HAP-1 (cell line): ENCODE results near the gene VAMP4.

Experiments
- DNase-seq, 2 experiments: peaks; one replicate each; pipeline ENCODE4 v3.0.0-alpha.2; 2016 to 2020; ENCODE audit warnings: low spot score in 2 of 2
- H3K27me3 ChIP-seq: fragments of 250-450 bp; sonication (Bioruptor Pico); 2 replicates; pipeline ENCODE4 v1.5.1; 2020; ENCODE audit warnings: low read depth, mild to moderate bottlenecking, moderate library complexity
- H3K36me3 ChIP-seq: fragments of 250-450 bp; sonication (Bioruptor Pico); replicated peaks from 2 replicates; pipeline ENCODE4 v1.5.1; 2020; ENCODE audit warnings: mild to moderate bottlenecking
- H3K4me1 ChIP-seq: fragments of 250-450 bp; sonication (Bioruptor Pico); 2 replicates; pipeline ENCODE4 v1.5.1; 2020; ENCODE audit warnings: mild to moderate bottlenecking
- H3K4me3 ChIP-seq: fragments of 250-450 bp; sonication (Bioruptor Pico); 2 replicates; pipeline ENCODE4 v1.5.1; 2020; ENCODE audit warnings: mild to moderate bottlenecking, moderate library complexity
- H3K9me3 ChIP-seq: fragments of 250-450 bp; sonication (Bioruptor Pico); 2 replicates; pipeline ENCODE4 v1.5.1; 2020; ENCODE audit warnings: mild to moderate bottlenecking, moderate library complexity
- in situ Hi-C: fragments of 300-500 bp; cut with MboI; formaldehyde crosslinking; loops from 3 replicates; pipeline ENCODE4 v1.14.3; 2020; ENCODE audit warnings: low sequenced_read_pairs, inconsistent platforms, mixed read lengths

The VAMP4 gene

DNA sequence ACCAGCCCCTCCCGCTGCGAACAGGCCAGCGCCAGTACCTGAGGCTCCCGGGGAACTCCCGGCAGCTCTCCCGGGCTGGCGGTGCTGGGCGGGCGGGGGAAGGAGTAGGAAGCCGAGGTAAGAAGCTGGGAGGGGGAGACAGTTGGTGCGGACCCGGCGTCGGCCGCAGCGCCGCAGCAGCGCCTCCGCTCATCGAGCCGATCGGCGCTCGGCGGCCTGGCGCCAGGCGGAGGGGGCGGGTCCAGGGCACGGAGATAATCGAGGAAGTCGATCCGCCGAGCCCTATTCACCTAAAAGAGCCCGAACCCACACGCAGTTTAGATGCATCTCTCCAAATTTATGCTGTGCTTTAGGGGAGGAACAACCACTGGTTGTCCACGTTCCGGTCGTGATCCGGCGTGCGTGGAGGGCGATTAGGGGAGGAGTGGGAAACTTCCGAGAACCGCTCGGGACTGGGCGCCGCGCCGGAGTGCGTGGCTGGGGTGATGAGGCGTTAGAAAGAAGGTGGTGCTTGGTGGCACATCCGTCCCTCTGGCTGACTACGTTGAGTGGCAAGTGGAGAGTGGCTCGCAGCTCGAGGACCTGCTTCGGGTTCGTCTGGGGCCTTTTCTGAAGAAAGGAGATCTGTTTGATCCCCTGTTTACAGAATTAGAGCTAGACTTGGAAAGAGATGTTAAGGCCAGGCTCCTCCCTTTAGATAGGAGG lies at the start of gene VAMP4:
Gene VAMP4 (minus strand): TSS at position 194 of the 705 bp plus-strand sequence. CDS start 3,651 bp downstream, outside the sequence.
- peak; percentile 83 to 93 for DNase-seq
- H3K4me3 ChIP-seq: peak within 1 kb of the TSS; percentile 86
- in situ Hi-C loops: no loop called here
- peaks cover 16% of the 10 kb centered on the region for H3K4me1 ChIP-seq
- H3K9me3 ChIP-seq: no peaks in the 10 kb centered on the region
- H3K36me3 ChIP-seq: peaks cover 1% of the 10 kb centered on the region; the same call in 1 of the 2 replicates
- H3K27me3 ChIP-seq: no peaks in the 10 kb centered on the region

- no peak overlapping the region for H3K4me3 ChIP-seq
- no peaks in the 10 kb centered on the region for H3K27me3 ChIP-seq
- H3K4me1 ChIP-seq: no peaks in the 10 kb centered on the region
- in situ Hi-C loops: no loop called here
- no peaks in the 10 kb centered on the region for H3K9me3 ChIP-seq
- peaks cover 96% of the 10 kb centered on the region for H3K36me3 ChIP-seq
- DNase-seq: no peak
These were observed 48.5 kb upstream of the VAMP4 start for GRCh38 chr1:171790318-171790717.

- H3K4me3 ChIP-seq: no peak overlapping the region
- in situ Hi-C loops: no loop called here
- H3K27me3 ChIP-seq: no peaks in the 10 kb centered on the region
- no peaks in the 10 kb centered on the region for H3K9me3 ChIP-seq
- H3K36me3 ChIP-seq: peaks cover 95% of the 10 kb centered on the region
- no peaks in the 10 kb centered on the region for H3K4me1 ChIP-seq
- no peak for DNase-seq
These were observed 46.8 kb upstream of the VAMP4 start for GRCh38 chr1:171788696-171789095.

DNA sequence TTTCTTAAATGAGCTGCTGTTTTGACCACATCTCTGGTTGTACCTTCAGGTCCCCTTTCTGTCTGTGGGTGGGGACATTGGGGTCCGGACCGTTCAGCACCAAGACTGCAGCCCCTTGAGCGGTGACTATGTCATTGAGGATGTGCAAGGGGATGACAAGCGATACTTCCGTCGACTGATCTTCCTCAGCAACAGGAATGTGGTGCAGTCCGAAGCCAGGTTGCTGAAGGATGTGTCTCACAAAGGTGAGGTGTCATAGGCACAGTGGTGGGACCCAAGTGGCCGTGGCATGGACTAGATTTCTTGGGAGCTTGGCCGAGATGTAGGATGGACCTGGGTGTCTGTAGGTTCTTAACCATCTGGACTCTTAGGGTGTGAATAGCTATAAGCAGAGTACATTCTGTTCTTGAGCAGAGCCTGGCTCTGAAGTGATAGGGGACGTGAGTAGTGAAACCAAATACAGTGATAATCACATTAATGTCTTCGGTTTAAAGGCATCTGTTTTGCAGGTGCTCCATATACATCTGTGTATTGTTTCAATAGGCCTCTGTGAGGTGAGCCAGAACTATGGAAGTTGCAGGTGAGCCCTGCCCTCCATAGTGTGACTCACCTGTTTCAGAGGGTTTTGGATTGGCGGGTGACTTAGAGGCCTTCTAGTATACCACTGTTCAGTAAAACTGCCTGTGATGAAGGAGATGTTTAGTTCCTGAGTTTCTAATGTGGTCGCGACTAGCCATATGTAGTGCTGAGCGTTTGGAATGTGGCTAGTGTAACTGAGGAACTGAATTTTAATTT lies 46.0 kb upstream of the VAMP4 start:
- H3K36me3 ChIP-seq: peaks cover 93% of the 10 kb centered on the region

GRCh38 chr1:171786534-171786933 lies 44.7 kb upstream of the VAMP4 start:
- H3K36me3 ChIP-seq: peaks cover 81% of the 10 kb centered on the region
- in situ Hi-C loops: no loop called here
- no peak overlapping the region for H3K4me3 ChIP-seq
- no peaks in the 10 kb centered on the region for H3K27me3 ChIP-seq
- no peak for DNase-seq
- H3K9me3 ChIP-seq: no peaks in the 10 kb centered on the region
- H3K4me1 ChIP-seq: peaks cover 8% of the 10 kb centered on the region

More for the DNA sequence above, 46.0 kb upstream of the VAMP4 start:
- Histone ChIP-seq H3K9me3 (no peaks in the 10 kb centered on the region), H3K4me3 (no peak overlapping the region), H3K27me3 (no peaks in the 10 kb centered on the region), H3K4me1 (0 out of 2 replicates have a peak, but pooled peaks cover 4% of the 10 kb centered on the region)
- DNase-seq: no peak
- in situ Hi-C loops: no loop called here

DNA sequence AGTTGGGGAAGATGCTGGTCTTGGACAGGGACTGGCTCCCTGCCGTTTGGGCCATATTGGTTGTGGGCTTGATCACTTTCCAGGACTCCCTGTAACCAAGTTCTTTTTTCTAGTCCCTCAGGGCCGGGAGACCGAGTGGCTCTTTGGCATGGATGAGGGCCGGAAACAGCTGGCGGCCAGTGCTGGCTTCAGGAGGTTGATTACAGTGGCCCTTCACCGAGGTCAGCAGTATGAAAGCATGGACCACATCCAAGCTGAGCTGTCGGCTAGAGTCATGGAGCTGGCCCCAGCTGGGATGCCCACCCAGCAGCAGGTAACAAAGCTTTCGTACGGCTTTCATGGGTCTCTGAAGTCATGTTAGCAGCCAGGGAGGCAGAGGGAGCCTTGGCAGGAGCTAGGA lies 43.9 kb upstream of the VAMP4 start:
- in situ Hi-C loops: no loop called here
- no peaks in the 10 kb centered on the region for H3K27me3 ChIP-seq
- H3K36me3 ChIP-seq: peaks cover 74% of the 10 kb centered on the region
- peaks cover 10% of the 10 kb centered on the region for H3K4me1 ChIP-seq
- H3K4me3 ChIP-seq: no peak overlapping the region
- H3K9me3 ChIP-seq: no peaks in the 10 kb centered on the region
- no peak for DNase-seq

DNA sequence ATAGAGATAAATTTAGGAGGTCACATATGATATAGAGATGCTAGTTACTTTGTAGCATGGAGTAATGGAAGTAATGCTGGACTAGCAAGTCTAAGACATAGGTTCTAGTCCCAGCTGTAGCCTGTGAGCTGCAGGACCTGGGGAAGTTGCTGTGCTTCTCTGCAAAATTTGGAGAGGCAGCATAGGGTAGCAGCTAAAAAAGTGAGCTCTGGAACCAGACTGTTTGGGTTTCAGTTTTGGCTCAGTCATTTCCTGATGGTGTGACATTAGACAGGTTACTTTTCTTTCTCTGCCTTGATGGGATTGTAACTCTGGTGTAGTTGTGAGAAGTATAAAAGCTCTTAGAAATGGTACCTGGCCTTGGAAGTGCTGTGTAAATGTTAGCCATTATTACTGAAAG lies 42.9 kb upstream of the VAMP4 start:
- in situ Hi-C loops: no loop called here
- Histone ChIP-seq H3K4me1 (peaks cover 11% of the 10 kb centered on the region), H3K27me3 (no peaks in the 10 kb centered on the region), H3K4me3 (no peak overlapping the region), H3K36me3 (peaks cover 64% of the 10 kb centered on the region), H3K9me3 (no peaks in the 10 kb centered on the region)
- no peak for DNase-seq

GRCh38 chr1:171783816-171784530 lies 42.1 kb upstream of the VAMP4 start:
- no peak for DNase-seq
- Histone ChIP-seq H3K9me3 (no peaks in the 10 kb centered on the region), H3K27me3 (no peaks in the 10 kb centered on the region), H3K36me3 (peaks cover 58% of the 10 kb centered on the region), H3K4me3 (no peak overlapping the region), H3K4me1 (peaks cover 11% of the 10 kb centered on the region)
- in situ Hi-C loops: no loop called here

GRCh38 chr1:171781176-171781875 lies 39.5 kb upstream of the VAMP4 start, which contains the start of gene METTL13:
METTL13 (plus strand) TSS chr1:171781660; CDS start chr1:171781968, 308 bp downstream.
- no peaks in the 10 kb centered on the region for H3K9me3 ChIP-seq
- DNase-seq: peak; percentile 97 to 98
- peaks cover 31% of the 10 kb centered on the region for H3K36me3 ChIP-seq
- in situ Hi-C loops: no loop called here
- H3K4me3 ChIP-seq: peak within 1 kb of the TSS; percentile 60
- H3K4me1 ChIP-seq: peaks cover 11% of the 10 kb centered on the region
- H3K27me3 ChIP-seq: no peaks in the 10 kb centered on the region

DNA sequence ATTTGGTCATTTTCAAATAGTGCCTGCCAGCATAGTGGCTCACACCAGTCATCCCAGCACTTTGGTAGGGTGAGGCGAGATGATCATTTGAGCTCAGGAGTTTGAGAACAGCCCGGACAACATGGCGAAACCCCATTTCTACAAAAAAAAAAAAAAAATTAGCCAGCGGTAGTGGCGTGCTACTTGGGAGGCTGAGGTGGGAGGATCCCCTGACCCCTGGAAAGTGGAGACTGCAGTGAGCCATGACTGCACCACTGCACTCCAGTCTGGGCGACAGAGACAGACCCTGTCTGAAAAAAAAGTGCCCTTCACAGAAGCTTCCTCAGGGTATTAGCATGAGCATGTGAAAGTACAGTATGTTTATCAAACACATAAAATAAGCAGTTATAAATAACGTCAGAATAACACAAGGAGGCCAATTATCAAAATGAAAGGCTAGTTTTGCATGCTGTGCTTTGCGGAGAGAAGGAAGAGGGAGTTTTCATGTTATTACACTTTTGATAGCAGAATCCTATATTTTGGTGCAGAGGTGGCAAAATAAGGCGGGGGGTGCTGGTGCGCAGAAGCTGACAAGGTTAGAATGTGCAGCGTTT lies 38.8 kb upstream of the VAMP4 start:
- peaks cover 11% of the 10 kb centered on the region for H3K4me1 ChIP-seq
- peak overlapping the region; percentile 27 for H3K4me3 ChIP-seq
- H3K27me3 ChIP-seq: no peaks in the 10 kb centered on the region
- no peaks in the 10 kb centered on the region for H3K9me3 ChIP-seq
- DNase-seq: peak in 1 of 2 experiments; percentile 14
- H3K36me3 ChIP-seq: peaks cover 25% of the 10 kb centered on the region
- in situ Hi-C loops: no loop called here

GRCh38 chr1:171772312-171772711 lies 30.4 kb upstream of the VAMP4 start:
- no peak for DNase-seq
- H3K36me3 ChIP-seq: no peaks in the 10 kb centered on the region
- in situ Hi-C loops: no loop called here
- no peaks in the 10 kb centered on the region for H3K27me3 ChIP-seq
- no peaks in the 10 kb centered on the region; the same call in 1 of the 2 replicates for H3K4me1 ChIP-seq
- H3K4me3 ChIP-seq: no peak overlapping the region
- no peaks in the 10 kb centered on the region for H3K9me3 ChIP-seq

DNA sequence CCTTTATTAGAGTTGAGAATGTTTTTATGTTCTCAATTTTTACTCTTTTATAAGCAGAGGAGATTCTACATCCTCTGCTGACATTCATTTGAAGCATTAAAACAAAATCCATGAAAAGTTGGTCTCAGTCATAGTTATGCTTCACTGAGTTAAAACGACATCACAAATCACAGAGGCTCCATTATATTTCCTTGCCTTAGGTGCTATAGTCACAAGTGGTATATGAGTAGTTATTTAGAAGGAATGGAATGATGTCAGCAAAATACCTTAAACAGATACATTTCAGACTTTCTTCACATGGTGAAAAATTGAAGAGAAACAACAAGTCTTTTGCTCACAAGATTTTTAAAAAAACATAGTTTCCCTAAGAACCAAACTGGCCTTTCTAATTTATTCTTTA lies 27.9 kb upstream of the VAMP4 start:
- in situ Hi-C loops: no loop called here
- no peak for DNase-seq

GRCh38 chr1:171769171-171769570 lies 27.3 kb upstream of the VAMP4 start:
- H3K4me3 ChIP-seq: no peak overlapping the region
- H3K9me3 ChIP-seq: 0 out of 2 replicates have a peak, but pooled peaks cover 3% of the 10 kb centered on the region
- no peaks in the 10 kb centered on the region for H3K27me3 ChIP-seq
- DNase-seq: no peak
- H3K4me1 ChIP-seq: no peaks in the 10 kb centered on the region; the same call in 1 of the 2 replicates
- no peaks in the 10 kb centered on the region; the same call in 1 of the 2 replicates for H3K36me3 ChIP-seq
- in situ Hi-C loops: no loop called here

More for the DNA sequence above, 27.9 kb upstream of the VAMP4 start:
- Histone ChIP-seq H3K27me3 (no peaks in the 10 kb centered on the region), H3K4me1 (no peaks in the 10 kb centered on the region; the same call in 1 of the 2 replicates), H3K36me3 (no peaks in the 10 kb centered on the region; the same call in 1 of the 2 replicates), H3K9me3 (0 out of 2 replicates have a peak, but pooled peaks cover under 1% of the 10 kb centered on the region), H3K4me3 (no peak overlapping the region)
